ENCODE results near the gene AMOTL2.

- no peak for TF ChIP-seq CTCF (IDR thresholded peaks at IDR 0.05)
- TF ChIP-seq POLR2A (IDR thresholded peaks at IDR 0.05): no peak
Observed at GRCh38 chr3:134374791-134375581, 739 bp upstream of the AMOTL2 start.
